ENCODE measurements around the gene CD34.

GRCh38 chr1:207870306-207871031, 40.5 kb downstream of the CD34 start:
- TF ChIP-seq CTCF (IDR thresholded peaks at IDR 0.05) (no peak), POLR2A (IDR thresholded peaks at IDR 0.05) (no peak)

Data from right lobe of liver (tissue), 4 donors.